ENCODE results near the gene PPP1R10.
"Not testable (repeated sequence)": the region's sequence is repeated elsewhere in the genome, so short reads cannot be mapped to it uniquely, and the experiment has no call there.

PPP1R10 gene

GRCh38 chr6:30601815-30602641 lies 15.0 kb downstream of the PPP1R10 start:
- Histone ChIP-seq H3K4me3 (no peak overlapping the region), H3K27ac (no peak overlapping the region)

DNA sequence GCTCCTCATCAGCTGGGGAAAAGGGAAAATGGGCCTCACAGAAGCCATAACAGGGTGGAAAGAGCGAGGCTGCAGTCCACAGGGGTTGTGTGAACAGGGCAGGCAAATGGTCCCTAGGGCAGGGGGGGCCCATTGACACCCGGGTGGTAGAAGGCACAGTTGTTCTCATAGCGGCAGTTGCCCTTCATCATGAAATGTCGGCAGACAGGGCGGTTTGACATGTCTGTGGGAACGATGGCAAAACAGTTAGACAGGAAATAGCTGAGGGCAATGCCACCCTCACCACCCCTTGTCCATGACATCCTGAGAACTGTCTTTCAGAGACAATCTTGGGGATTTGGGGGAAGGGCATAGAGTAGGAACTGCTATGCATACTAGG lies 15.6 kb downstream of the PPP1R10 start:
- Histone ChIP-seq H3K4me3 (no peak overlapping the region), H3K27ac (no peak overlapping the region)

DNA sequence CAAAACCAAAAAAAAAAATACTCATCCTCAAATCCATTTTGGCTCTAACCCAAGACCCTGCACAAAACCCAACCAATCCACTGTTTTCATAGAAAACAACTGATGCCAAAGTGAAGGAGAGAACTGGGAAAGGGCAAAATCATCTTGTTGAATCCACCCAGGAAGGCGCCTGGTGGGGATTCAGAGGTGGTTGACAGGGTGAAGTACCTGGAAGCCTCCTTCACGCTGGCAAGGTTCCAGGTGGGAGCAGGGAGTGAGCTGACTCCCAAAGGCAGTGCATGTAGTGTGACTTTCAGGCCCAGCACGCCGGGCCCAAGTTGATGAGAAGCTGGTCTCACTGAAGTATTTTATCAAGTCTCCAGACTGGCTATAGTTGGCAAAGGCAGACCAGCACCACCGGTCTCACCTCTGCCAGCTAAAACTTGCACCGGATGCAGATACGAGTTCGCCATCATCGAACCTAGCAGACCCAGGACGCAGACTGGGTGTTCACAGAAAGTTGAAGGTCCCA lies 16.5 kb downstream of the PPP1R10 start:
- no peak overlapping the region for H3K27ac ChIP-seq
- H3K4me3 ChIP-seq, result no peak overlapping the region

- no peak overlapping the region for H3K4me3 ChIP-seq
- peak overlapping the region in 1 of 21 experiments; percentile 29 for H3K27ac ChIP-seq
Observed at GRCh38 chr6:30599625-30600324, 17.3 kb downstream of the PPP1R10 start.

GRCh38 chr6:30598912-30599624 lies 18.0 kb downstream of the PPP1R10 start:
- no peak overlapping the region for H3K4me3 ChIP-seq
- peak overlapping the region in 1 of 21 experiments; percentile 29 for H3K27ac ChIP-seq

GRCh38 chr6:30597315-30598144 lies 19.5 kb downstream of the PPP1R10 start:
- H3K4me3 ChIP-seq, H3K27ac ChIP-seq: not testable (repeated sequence)

DNA sequence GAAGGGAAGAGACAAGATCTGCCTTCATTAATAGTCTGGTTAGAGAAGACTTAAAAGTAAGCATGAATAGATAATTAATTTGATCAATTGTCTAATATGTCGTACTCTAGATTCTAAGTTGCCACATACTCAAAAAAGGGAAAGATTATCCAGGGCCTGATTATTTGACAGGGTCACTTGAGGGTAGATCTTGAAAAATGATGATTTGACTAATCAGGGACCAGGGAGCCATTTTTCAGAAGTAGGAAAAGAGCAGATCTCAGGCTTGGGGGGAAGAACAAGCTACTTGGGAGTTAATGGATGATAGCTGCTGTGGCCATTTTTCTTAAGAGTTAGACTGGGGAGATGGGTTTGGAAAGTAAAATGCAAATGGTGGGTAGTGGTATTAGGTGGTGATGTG lies 24.8 kb downstream of the PPP1R10 start:
- Histone ChIP-seq H3K27ac (peak overlapping the region in 1 of 21 experiments; percentile 64), H3K4me3 (no peak overlapping the region)

DNA sequence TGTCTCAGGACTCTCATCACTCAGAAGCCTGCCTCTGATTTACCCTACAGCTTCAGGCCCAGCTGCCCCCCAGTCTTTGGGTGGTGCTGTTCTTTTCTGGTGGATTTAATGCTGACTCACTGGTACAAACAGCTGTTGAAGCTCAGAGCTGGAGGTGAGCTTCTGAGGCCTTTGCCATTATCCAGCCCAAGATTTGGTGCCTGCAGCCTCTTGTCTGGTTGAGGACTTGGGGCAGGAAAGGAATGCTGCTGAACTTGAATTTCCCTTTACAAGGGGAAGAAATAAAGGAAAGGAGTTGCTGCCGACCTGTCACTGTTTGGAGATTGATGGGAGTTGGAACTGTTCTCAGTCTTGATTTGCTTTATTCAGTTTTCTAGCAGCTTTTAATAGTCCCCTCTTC lies 26.0 kb downstream of the PPP1R10 start:
- peak overlapping the region in 13 of 21 experiments; percentile 22 to 64 (median 45) for H3K27ac ChIP-seq
- no peak overlapping the region for H3K4me3 ChIP-seq

- no peak overlapping the region for H3K4me3 ChIP-seq
- H3K27ac ChIP-seq, result peak overlapping the region in 16 of 21 experiments; percentile 5 to 64 (median 39)
Observed at GRCh38 chr6:30590509-30590908, 26.5 kb downstream of the PPP1R10 start.

GRCh38 chr6:30589754-30590358 lies 27.2 kb downstream of the PPP1R10 start:
- peak overlapping the region in 5 of 21 experiments; percentile 5 to 58 (median 47) for H3K27ac ChIP-seq
- no peak overlapping the region for H3K4me3 ChIP-seq

DNA sequence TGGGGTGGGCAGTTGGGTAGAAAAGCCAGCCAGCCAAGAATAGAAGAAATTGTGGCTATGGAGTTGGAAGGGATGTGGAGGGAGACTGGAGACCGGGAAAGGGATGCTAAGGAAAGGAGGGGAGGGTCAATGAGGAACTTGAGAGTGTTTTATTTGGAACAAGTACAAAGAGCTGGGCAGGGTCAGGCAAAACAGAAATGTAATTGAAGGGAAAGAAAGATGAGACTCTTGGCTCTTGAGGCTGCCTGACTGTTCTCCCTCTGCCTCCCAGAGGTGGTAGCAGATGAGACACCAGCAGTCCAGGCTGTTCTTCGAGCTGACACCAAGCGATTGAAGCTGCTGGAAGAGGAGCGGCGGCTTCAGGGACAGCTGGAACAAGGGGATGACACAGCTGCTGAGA lies 33.1 kb downstream of the PPP1R10 start:
- no peak overlapping the region for H3K27ac ChIP-seq
- no peak overlapping the region for H3K4me3 ChIP-seq

DNA sequence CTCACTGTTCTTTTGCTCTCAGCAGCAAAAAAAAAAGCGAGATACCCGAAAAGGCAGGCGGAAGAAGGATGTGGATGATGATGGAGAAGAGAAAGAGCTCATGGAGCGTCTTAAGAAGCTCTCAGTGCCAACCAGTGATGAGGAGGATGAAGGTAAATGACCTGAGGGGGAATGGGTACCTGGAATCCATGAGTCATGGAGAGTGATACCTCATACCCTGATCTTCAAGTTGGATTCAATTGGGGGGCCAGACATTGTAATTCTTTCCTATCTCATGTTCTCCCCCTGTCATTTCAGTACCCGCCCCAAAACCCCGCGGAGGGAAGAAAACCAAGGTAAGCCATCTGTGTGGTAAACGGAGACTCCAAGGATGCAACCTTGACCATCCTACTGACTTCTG lies 39.0 kb downstream of the PPP1R10 start:
- no peak overlapping the region for H3K27ac ChIP-seq
- H3K4me3 ChIP-seq, result no peak overlapping the region

- Histone ChIP-seq H3K27ac (no peak overlapping the region), H3K4me3 (no peak overlapping the region)
Observed at GRCh38 chr6:30573113-30573512, 43.9 kb downstream of the PPP1R10 start.

DNA sequence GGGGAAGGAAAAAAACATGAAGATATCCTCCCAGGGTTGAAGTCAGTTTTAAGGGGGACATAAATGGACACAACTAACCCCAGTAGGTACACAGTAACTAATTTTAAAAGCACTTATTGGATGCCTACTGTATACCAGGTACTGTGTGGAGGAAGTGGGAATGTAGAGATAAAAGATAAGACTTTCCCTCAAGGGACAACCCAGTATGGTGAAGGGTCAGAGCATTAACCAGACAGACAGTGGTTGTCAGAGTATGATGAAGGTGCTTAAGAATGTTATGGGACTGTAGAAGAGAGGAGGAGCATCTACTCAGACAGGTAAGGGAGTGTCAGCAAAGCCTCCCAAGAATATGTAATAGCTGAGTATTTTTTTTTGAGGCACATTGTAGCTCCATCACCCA lies 44.9 kb downstream of the PPP1R10 start:
- H3K27ac ChIP-seq, result peak overlapping the region in 19 of 21 experiments; percentile 76 to 94 (median 89)
- peak overlapping the region; percentile 58 to 85 (median 75) for H3K4me3 ChIP-seq

DNA sequence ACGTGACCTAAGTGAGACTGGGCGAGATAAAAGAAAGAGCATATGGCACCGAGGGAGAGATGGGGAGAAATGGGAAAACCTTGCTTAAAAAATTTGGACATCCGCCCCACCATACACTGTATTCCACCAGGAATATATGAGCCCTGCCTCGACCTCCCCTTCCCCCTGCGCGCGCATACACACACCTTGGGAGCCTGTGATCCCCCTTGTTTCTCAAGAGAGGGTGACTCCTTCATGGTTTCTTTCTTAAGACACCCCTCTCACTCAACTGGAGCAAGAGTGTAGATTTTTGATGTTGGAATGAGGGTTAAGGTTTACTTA lies 45.3 kb downstream of the PPP1R10 start:
- peak overlapping the region; percentile 58 to 85 (median 75) for H3K4me3 ChIP-seq
- peak overlapping the region in 20 of 21 experiments; percentile 76 to 94 (median 89) for H3K27ac ChIP-seq

DNA sequence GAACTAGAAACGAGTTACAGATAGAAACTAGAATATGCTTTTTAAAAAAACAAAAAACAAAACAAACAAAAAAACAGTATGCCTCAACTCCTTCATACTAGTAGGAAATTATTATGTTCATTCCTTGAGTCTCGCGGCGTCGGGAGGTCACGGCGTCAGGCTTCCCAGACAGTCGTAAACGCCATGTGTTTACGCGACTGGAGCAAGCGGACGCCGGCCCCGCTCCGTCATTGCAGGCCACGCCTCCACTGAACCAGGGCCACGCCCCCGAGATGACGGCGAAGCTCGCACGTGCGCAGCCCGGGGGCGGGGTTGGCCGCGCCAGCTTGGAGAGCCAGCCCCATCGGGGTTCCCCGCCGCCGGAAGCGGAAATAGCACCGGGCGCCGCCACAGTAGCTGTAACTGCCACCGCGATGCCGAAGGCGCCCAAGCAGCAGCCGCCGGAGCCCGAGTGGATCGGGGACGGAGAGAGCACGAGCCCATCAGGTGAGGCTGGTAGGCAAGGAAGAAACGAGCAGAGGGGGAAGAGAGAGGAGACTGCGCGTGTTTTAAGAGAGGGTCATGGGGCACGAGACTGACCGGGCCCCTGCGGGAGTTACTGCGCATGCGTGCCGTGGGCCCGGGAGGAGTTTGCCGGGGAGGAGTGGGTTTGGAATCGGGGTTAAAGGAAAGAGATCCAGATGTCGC lies 45.8 kb downstream of the PPP1R10 start, which contains the start of gene ABCF1:
ABCF1 (plus strand) TSS at position 368 of the 687 bp plus-strand sequence; CDS start at position 414, 46 bp downstream.
- H3K4me3 ChIP-seq, result peak within 1 kb of the TSS; percentile 58 to 85 (median 75)
- peak within 1 kb of the TSS in 20 of 21 experiments; percentile 76 to 94 (median 89) for H3K27ac ChIP-seq

DNA sequence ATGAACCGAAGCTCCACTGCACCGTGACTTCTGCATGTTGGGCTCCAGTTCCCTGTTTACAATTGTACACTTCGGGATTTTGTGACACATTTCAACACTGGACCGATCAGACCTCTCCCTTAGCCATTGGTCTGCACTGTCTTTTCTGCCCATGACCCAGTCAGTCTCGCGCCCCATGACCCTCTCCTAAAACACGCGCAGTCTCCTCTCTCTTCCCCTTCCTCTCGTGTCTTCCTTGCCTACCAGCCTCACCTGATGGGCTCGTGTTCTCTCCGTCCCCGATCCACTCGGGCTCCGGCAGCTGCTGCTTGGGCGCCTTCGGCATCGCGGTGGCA lies 46.3 kb downstream of the PPP1R10 start:
- H3K4me3 ChIP-seq, result peak overlapping the region; percentile 58 to 85 (median 75)
- peak overlapping the region in 19 of 21 experiments; percentile 50 to 94 (median 89) for H3K27ac ChIP-seq

DNA sequence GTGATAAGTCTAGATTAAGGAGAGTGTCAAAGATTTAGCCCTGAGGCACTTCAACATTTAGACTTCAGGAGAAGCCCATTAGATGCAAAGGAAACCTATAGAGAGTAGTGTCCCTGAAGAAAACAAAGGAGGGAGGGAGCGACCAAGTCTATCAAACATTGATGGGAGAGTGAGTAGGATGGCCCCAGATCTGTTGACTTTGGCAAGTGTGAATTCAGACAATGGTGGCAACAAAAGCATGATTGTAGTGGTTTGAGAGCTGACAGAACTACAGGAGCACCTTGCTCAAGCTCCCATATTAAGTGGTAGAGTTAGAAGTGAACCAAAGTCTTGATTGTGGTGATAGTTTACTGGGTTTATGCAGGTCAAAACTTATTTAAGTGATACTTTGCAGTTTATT lies 46.8 kb downstream of the PPP1R10 start:
- peak overlapping the region; percentile 58 to 85 (median 75) for H3K4me3 ChIP-seq
- peak overlapping the region in 15 of 21 experiments; percentile 50 to 94 (median 89) for H3K27ac ChIP-seq

All from skin epidermis (tissue), 12 donors.